Activated CD4-positive, alpha-beta memory T cell treated with anti-CD3 and anti-CD28 coated beads for 36 hours (primary cell): Measurements from ENCODE around the gene TOMT. TPM values are rescaled to one million over a fixed set of nuclear protein-coding genes. Genes with fewer than 3 reads are reported as not detected.
A peak's percentile ranks its signal among the peaks of the same experiment; 100 is the strongest.
"Not testable (repeated sequence)": the region's sequence is repeated elsewhere in the genome, so short reads cannot be mapped to it uniquely, and the experiment has no call there.

Experiments
- CTCF ChIA-PET: fragments of 350-600 bp; sonication (Branson Sonifier 250); formaldehyde crosslinking; loops from one replicate; lab custom pipeline; 2021; ENCODE audit warnings: antibody characterized with exemption, inconsistent platforms; lab: Charles Lee
- POLR2A ChIA-PET: fragments of 350-600 bp; sonication (Branson Sonifier 250); formaldehyde crosslinking; loops from one replicate; lab custom pipeline; 2021; ENCODE audit warnings: antibody characterized with exemption; lab: Charles Lee
- DNase-seq: peaks from one replicate; pipeline ENCODE4 v3.0.0-alpha.2; 2020
- H3K27ac Mint-ChIP-seq: one replicate; pipeline ENCODE4 v1.8.0; 2021; ENCODE audit warnings: mixed read lengths
- H3K27me3 Mint-ChIP-seq: one replicate; pipeline ENCODE4 v1.8.0; 2021; ENCODE audit warnings: mixed read lengths
- H3K36me3 Mint-ChIP-seq: one replicate; pipeline ENCODE4 v1.8.0; 2021; ENCODE audit warnings: mixed read lengths
- H3K4me1 Mint-ChIP-seq: one replicate; pipeline ENCODE4 v1.8.0; 2021; ENCODE audit warnings: low read depth, mixed read lengths
- H3K4me3 Mint-ChIP-seq: one replicate; pipeline ENCODE4 v1.8.0; 2021; ENCODE audit warnings: mild to moderate bottlenecking, mixed read lengths
- H3K9me3 Mint-ChIP-seq: one replicate; pipeline ENCODE4 v1.8.0; 2021; ENCODE audit warnings: mixed read lengths
- intact Hi-C: fragments of 100-400 bp; cut with micrococcal nuclease; formaldehyde crosslinking; loops from one replicate; pipeline ENCODE4 v1.15.1; 2023
- total RNA-seq, 2 experiments: library from RNA; stranded (reverse); gene quantifications; one replicate each; pipeline ENCODE4 v1.2.3, GENCODE V29; 2021

The TOMT gene
- total RNA-seq, 2 experiments from 2014 or later: not detected

DNA sequence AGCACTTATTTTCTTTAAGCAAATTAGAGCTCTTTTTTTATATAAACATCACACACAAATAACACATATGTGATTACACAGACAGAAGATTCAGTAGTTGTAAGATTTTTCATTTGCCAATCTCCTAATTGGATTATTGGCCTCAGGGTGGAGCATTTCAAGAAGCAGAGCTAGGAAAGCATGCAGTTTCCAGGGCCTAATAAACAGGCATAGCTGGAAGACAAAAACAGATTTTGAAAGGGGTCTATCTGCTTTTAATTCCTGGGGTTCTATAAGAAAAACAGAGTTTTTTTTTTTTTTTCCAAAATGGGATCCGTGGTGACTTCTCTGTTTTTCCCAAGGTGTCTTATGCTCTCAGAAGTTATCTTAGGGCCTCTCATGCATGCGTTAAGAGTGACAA is 22.2 kb downstream of the TOMT start:
- H3K9me3 Mint-ChIP-seq: peaks cover 22% of the 10 kb centered on the region
- H3K4me1 Mint-ChIP-seq: no peaks in the 10 kb centered on the region
- no peak for DNase-seq
- intact Hi-C loops: no loop called here
- H3K27me3 Mint-ChIP-seq: peaks cover 13% of the 10 kb centered on the region
- H3K36me3 Mint-ChIP-seq: peaks cover 11% of the 10 kb centered on the region
- ChIA-PET POLR2A (no interaction called here), CTCF (interaction anchor here (4.4 kb wide), 1 partner anchor 16 kb away, joined by 21 read pairs; no protein-coding TSS in a partner anchor)
- no peak overlapping the region for H3K4me3 Mint-ChIP-seq
- H3K27ac Mint-ChIP-seq: no peak overlapping the region

DNA sequence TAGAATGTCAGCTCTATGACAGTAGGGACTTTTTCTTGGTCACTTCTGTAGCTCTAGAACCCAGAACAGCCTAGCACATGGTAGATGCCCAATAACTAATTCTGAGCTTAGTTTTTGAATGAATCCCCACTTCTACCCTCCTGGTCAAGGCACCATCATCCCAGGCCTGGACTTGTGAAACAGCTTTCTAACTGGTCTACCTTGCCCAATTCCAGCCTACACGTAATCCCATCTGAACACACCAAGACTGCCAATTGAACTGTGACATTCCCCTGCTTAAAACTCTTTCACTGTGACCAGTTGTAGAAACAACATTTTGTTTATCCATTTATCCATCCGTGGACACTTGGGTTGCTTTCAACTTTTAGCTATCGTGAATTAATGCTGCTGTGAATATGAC is 23.7 kb downstream of the TOMT start:
- DNase-seq: no peak
- Mint-ChIP-seq H3K4me3 (no peak overlapping the region), H3K27ac (no peak overlapping the region), H3K36me3 (peaks cover 11% of the 10 kb centered on the region), H3K9me3 (peaks cover 22% of the 10 kb centered on the region), H3K4me1 (no peaks in the 10 kb centered on the region), H3K27me3 (peaks cover 19% of the 10 kb centered on the region)
- POLR2A ChIA-PET: no interaction called here
- intact Hi-C loops: no loop called here
- CTCF ChIA-PET: interaction anchor here (0.6 to 1.6 kb wide), 2 partner anchors 14 to 148 kb away, joined by 3 to 6 read pairs; no protein-coding TSS in a partner anchor

DNA sequence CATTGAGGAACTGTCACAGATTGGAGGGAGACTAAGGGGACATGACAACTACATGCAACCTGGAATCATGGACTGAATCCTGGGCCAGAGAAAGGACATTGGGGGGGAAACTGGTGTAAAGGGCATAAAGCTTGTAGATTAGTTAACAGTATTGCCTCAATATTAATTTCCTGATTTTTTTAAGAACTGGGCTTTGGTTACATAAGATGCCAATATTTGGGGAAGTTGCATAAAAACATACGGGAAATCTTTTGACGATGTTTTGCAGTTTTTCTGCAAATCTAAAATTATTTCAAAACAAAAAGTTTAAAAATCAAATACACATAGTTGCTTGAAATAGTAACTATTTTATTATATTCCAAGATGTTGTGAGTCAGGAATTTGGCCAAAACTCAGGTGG is 26.9 kb downstream of the TOMT start:
- Mint-ChIP-seq H3K36me3 (peaks cover 11% of the 10 kb centered on the region), H3K27me3 (peaks cover 19% of the 10 kb centered on the region), H3K9me3 (peaks cover 16% of the 10 kb centered on the region), H3K4me3 (no peak overlapping the region), H3K27ac (no peak overlapping the region), H3K4me1 (peaks cover 1% of the 10 kb centered on the region)
- POLR2A ChIA-PET: no interaction called here
- no peak for DNase-seq
- intact Hi-C loops: no loop called here
- CTCF ChIA-PET: interaction anchor here (1.2 to 1.5 kb wide), 2 partner anchors 11 to 107 kb away, joined by 3 to 5 read pairs; no protein-coding TSS in a partner anchor

DNA sequence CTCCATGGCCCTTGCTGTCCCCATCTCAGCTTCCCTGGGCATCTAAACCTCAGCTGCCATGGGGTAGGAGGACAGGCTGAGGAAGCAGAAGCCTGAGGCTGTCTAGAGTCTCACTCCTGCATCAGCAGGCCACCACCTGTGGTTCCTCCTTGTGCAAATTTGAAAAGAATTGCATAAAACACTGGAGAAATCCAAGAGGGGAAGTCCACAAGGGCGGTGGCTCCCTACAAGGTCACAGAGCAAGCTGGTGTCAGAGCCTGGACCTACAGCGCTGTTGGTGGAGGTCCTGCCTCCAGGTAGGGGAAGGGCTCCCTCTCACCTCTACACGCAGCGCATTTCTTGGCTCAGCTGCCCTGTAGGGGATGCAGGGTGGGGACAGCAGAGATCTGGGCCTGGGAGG is 29.7 kb downstream of the TOMT start, which contains the start of gene FOLR3:
FOLR3 (plus strand) TSS at position 253 of the 400 bp plus-strand sequence. CDS start 228 bp downstream, outside the sequence.
- POLR2A ChIA-PET, H3K36me3 Mint-ChIP-seq, H3K4me1 Mint-ChIP-seq, intact Hi-C loops, DNase-seq, H3K27ac Mint-ChIP-seq, H3K9me3 Mint-ChIP-seq, H3K4me3 Mint-ChIP-seq: not testable (repeated sequence)
- peaks cover 13% of the 10 kb centered on the region for H3K27me3 Mint-ChIP-seq
- CTCF ChIA-PET: interaction anchor here (1.3 kb wide), 1 partner anchor 8 kb away, joined by 6 read pairs; no protein-coding TSS in a partner anchor

DNA sequence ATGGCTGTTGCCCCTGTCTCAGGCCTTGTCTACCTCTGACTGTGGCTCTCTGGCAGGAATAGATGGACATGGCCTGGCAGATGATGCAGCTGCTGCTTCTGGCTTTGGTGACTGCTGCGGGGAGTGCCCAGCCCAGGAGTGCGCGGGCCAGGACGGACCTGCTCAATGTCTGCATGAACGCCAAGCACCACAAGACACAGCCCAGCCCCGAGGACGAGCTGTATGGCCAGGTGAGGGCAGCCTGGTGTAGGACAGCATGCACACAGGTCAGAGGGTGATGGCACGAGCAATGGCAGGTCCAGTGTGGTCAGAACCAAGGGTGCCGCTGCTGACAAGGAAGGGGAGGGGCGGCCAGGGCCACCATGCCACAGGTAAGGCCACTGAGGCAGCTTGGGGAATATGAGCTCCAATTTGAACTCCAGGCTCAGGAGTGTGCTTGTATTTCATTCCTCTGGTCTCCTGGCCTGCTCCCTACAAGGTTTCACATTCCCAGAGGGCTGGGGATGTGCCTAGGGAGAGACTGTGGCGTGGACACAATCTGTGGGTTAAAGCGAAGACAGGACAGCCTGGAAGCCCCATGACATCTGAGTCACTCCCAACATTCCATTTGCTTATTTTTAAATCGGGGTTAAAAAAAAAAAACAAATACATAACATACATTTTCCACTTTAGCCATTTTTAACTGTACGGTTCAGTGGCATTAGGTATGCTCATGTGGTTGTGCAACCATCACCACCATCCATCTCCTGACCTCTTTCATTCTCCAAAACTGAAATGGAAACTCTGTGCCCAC is 30.4 kb downstream of the TOMT start:
- ChIA-PET CTCF (no interaction called here), POLR2A (no interaction called here)
- no peak for DNase-seq
- Mint-ChIP-seq H3K36me3 (no peaks in the 10 kb centered on the region), H3K27me3 (peaks cover 13% of the 10 kb centered on the region), H3K4me3 (no peak overlapping the region), H3K27ac (no peak overlapping the region), H3K4me1 (peaks cover 9% of the 10 kb centered on the region), H3K9me3 (no peaks in the 10 kb centered on the region)
- intact Hi-C loops: no loop called here

DNA sequence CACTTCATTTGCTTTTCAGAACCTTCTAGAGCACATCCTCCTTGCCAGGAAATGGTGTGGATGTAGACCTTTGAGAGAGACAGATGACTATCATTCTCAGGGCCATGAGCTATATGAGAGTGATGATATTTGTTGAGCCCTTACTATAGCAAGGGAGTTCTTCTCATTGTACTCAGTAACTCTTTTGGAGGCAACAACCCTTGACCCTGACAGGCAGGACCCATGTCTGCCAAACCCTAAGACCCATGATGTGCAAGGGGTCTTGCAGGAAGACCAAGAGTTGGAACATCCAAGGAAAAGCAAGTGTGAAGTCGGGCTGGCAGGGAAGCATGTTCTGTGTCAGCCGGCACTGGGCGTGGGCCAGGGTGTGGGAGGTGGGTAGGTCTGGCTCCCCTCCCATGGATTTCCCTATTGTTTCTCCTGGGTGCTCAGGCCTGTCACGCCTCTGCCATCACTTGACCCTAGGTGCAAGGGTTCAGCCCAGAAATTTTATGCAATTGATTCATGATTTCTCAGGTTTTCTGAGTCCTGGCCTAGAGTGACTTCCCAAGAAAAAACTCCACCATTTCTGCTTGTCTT is 31.0 kb downstream of the TOMT start:
- CTCF ChIA-PET: interaction anchor here (1.4 to 2.0 kb wide), 2 partner anchors 112 to 294 kb away, joined by 4 to 9 read pairs; no protein-coding TSS in a partner anchor
- peaks cover 16% of the 10 kb centered on the region for H3K4me1 Mint-ChIP-seq
- H3K4me3 Mint-ChIP-seq: no peak overlapping the region
- intact Hi-C loops: no loop called here
- no peak overlapping the region for H3K27ac Mint-ChIP-seq
- POLR2A ChIA-PET: no interaction called here
- H3K36me3 Mint-ChIP-seq: no peaks in the 10 kb centered on the region
- H3K9me3 Mint-ChIP-seq: no peaks in the 10 kb centered on the region
- H3K27me3 Mint-ChIP-seq: peaks cover 16% of the 10 kb centered on the region
- DNase-seq: no peak

DNA sequence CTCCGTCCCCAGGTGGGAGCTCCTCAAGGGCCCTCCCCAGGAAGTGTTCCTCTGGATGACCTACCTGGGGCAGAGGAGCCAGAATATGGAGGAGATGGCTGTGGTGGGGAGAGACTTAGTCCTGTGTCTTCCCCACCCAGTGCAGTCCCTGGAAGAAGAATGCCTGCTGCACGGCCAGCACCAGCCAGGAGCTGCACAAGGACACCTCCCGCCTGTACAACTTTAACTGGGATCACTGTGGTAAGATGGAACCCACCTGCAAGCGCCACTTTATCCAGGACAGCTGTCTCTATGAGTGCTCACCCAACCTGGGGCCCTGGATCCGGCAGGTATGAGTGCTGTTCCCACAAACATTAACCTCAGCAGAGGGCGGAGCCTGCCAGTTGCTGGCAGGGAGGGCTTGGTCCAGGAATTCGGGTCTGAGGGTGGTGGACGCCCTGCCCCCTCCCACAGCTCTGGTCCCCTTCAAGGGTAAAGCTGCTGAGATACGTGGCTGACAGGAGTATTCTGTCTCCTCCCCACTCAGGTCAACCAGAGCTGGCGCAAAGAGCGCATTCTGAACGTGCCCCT is 33.2 kb downstream of the TOMT start:
- ChIA-PET POLR2A (no interaction called here), CTCF (interaction anchor here (1.3 kb wide), 1 partner anchor 44 kb away, joined by 3 read pairs; no protein-coding TSS in a partner anchor)
- H3K27ac Mint-ChIP-seq: no peak overlapping the region
- intact Hi-C loops: no loop called here
- H3K4me1 Mint-ChIP-seq: peaks cover 21% of the 10 kb centered on the region
- no peaks in the 10 kb centered on the region for H3K36me3 Mint-ChIP-seq
- peaks cover 11% of the 10 kb centered on the region for H3K27me3 Mint-ChIP-seq
- DNase-seq: no peak
- H3K4me3 Mint-ChIP-seq: no peak overlapping the region
- H3K9me3 Mint-ChIP-seq: no peaks in the 10 kb centered on the region

DNA sequence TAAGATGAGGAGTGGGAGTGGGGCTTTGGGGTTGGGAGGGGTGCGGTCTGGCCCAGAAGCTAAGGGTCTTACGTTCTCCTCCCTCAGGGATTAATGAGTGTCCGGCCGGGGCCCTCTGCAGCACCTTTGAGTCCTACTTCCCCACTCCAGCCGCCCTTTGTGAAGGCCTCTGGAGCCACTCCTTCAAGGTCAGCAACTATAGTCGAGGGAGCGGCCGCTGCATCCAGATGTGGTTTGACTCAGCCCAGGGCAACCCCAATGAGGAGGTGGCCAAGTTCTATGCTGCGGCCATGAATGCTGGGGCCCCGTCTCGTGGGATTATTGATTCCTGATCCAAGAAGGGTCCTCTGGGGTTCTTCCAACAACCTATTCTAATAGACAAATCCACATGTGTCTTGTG is 33.8 kb downstream of the TOMT start:
- Mint-ChIP-seq H3K9me3 (no peaks in the 10 kb centered on the region), H3K27me3 (peaks cover 11% of the 10 kb centered on the region), H3K36me3 (no peaks in the 10 kb centered on the region), H3K4me3 (no peak overlapping the region), H3K27ac (no peak overlapping the region), H3K4me1 (peaks cover 21% of the 10 kb centered on the region)
- ChIA-PET CTCF (interaction anchor here (2.6 kb wide), 1 partner anchor 114 kb away, joined by 10 read pairs; no protein-coding TSS in a partner anchor), POLR2A (no interaction called here)
- intact Hi-C loops: no loop called here
- no peak for DNase-seq

DNA sequence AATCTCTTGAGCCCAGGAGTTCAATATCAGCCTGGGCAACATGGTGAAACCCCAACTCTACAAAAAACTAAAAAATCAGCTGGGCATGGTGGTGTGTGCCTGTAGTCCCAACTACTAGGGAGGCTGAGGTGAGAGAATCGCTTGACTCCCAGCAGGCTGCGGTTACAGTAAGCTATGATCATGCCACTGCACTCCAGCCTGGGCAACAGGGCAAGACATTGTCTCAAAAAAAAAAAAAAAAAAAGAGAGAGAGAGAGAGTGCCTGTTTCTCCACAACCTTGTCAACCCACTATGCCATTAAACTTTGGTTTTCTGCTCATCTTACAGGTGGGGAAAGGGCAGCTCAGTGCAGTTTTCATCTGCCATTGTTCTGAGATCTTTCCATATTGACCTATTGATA is 34.9 kb downstream of the TOMT start:
- H3K9me3 Mint-ChIP-seq: no peaks in the 10 kb centered on the region
- H3K27me3 Mint-ChIP-seq: peaks cover 11% of the 10 kb centered on the region
- H3K4me1 Mint-ChIP-seq: peaks cover 21% of the 10 kb centered on the region
- H3K4me3 Mint-ChIP-seq: no peak overlapping the region
- H3K36me3 Mint-ChIP-seq: no peaks in the 10 kb centered on the region
- DNase-seq: no peak
- intact Hi-C loops: loop anchor here (1.0 kb wide), 2 partner anchors 28 to 41 kb away; partner anchors contain the start of gene ANAPC15
- peak overlapping the region; percentile 13 for H3K27ac Mint-ChIP-seq
- CTCF ChIA-PET: interaction anchor here (0.8 to 2.6 kb wide), 5 partner anchors 48 to 291 kb away, joined by 3 to 10 read pairs (median 3); no protein-coding TSS in a partner anchor
- POLR2A ChIA-PET: no interaction called here

DNA sequence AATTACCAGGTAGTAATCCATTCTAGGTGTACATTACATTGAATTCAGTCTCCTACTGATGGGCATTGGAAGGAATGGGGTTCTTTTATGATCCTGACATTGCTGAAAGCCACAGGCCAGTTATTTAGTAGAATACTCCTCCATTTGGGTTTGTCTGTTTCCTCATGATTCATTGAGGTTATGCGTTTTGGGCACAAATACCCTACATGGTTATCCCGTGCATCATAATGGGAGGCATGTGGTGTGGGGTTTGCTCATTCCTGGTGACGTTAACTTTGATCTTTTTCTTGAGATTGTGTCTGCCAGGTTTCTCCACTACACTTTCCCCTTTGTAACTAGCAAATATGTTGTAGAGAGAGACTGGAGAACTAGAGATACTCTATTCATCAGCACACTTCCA is 35.3 kb downstream of the TOMT start:
- Mint-ChIP-seq H3K36me3 (no peaks in the 10 kb centered on the region), H3K9me3 (no peaks in the 10 kb centered on the region), H3K4me3 (no peak overlapping the region), H3K4me1 (peaks cover 21% of the 10 kb centered on the region), H3K27me3 (peaks cover 11% of the 10 kb centered on the region), H3K27ac (peak overlapping the region; percentile 13)
- intact Hi-C loops: loop anchor here (1.0 kb wide), 2 partner anchors 29 to 40 kb away; partner anchors contain the start of gene ANAPC15
- DNase-seq: peak; percentile 72
- CTCF ChIA-PET: interaction anchor here (0.8 to 2.6 kb wide), 5 partner anchors 48 to 290 kb away, joined by 3 to 10 read pairs (median 3); no protein-coding TSS in a partner anchor
- POLR2A ChIA-PET: no interaction called here

DNA sequence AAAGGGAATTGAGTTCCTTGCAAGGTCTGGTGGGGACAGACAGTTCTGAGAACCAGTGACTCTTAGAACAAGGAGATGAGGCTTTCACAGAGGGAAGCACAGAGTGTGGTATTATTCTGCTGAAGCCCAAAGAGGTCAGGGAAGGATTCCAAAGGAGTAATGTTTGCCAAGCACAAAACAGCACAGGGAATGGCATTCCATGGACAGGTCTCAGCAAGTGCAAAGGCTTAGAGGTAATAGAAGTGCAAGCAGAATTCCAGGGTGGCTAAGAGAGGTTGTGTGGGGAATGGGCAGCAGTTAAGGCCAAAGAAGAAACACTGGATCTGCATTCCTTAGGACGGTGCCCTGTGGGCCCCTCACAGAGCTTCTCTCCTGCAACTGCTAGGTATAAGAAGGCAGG is 36.4 kb downstream of the TOMT start:
- CTCF ChIA-PET: interaction anchor here (1.1 to 3.5 kb wide), 3 partner anchors 49 to 118 kb away, joined by 3 to 118 read pairs (median 10); no protein-coding TSS in a partner anchor
- H3K4me3 Mint-ChIP-seq, H3K27ac Mint-ChIP-seq, H3K9me3 Mint-ChIP-seq, DNase-seq, H3K36me3 Mint-ChIP-seq, POLR2A ChIA-PET: not testable (repeated sequence)
- H3K27me3 Mint-ChIP-seq: peaks cover 11% of the 10 kb centered on the region
- intact Hi-C loops: loop anchor here (2.0 kb wide), 1 partner anchor 165 kb away; no protein-coding TSS in a partner anchor
- peaks cover 20% of the 10 kb centered on the region for H3K4me1 Mint-ChIP-seq
